NCI-H748 (cell line): Measurements from ENCODE around the gene NBAS.
"Not testable (repeated sequence)": the region's sequence is repeated elsewhere in the genome, so short reads cannot be mapped to it uniquely, and the experiment has no call there.

Experiments used
- DNase-seq: peaks from one replicate; lab custom pipeline; 2025; ENCODE audit not compliant: unreplicated experiment; lab: John Stamatoyannopoulos, UW

NBAS gene

GRCh38 chr2:15226661-15227060 lies 334.5 kb downstream of the NBAS start:
- no peak for DNase-seq

GRCh38 chr2:15225131-15225530 lies 336.0 kb downstream of the NBAS start:
- DNase-seq = no peak

GRCh38 chr2:15224641-15225040 lies 336.5 kb downstream of the NBAS start:
- no peak for DNase-seq

GRCh38 chr2:15223887-15224286 lies 337.2 kb downstream of the NBAS start:
- DNase-seq = no peak

GRCh38 chr2:15222856-15223255 lies 338.3 kb downstream of the NBAS start:
- no peak for DNase-seq

- no peak for DNase-seq
Measured at GRCh38 chr2:15220603-15221002, 340.5 kb downstream of the NBAS start.

- peak; percentile 56 for DNase-seq
Measured at GRCh38 chr2:15218423-15219086, 342.6 kb downstream of the NBAS start.

GRCh38 chr2:15212249-15212648 lies 348.9 kb downstream of the NBAS start:
- no peak for DNase-seq

GRCh38 chr2:15210542-15210941 lies 350.6 kb downstream of the NBAS start:
- DNase-seq = not testable (repeated sequence)

- DNase-seq = no peak
Measured at GRCh38 chr2:15206419-15206818, 354.7 kb downstream of the NBAS start.

GRCh38 chr2:15205562-15205961 lies 355.6 kb downstream of the NBAS start:
- no peak for DNase-seq

GRCh38 chr2:15201009-15201408 lies 360.1 kb downstream of the NBAS start:
- no peak for DNase-seq

GRCh38 chr2:15200581-15200980 lies 360.6 kb downstream of the NBAS start:
- DNase-seq = no peak

- no peak for DNase-seq
Measured at GRCh38 chr2:15198051-15198450, 363.1 kb downstream of the NBAS start.

GRCh38 chr2:15195813-15196212 lies 365.3 kb downstream of the NBAS start:
- DNase-seq = no peak

GRCh38 chr2:15191789-15192188 lies 369.3 kb downstream of the NBAS start:
- peak; percentile 51 for DNase-seq

- peak; percentile 22 for DNase-seq
Measured at GRCh38 chr2:15189216-15189615, 371.9 kb downstream of the NBAS start.

GRCh38 chr2:15187702-15188101 lies 373.4 kb downstream of the NBAS start:
- DNase-seq = no peak

- no peak for DNase-seq
Measured at GRCh38 chr2:15186118-15186517, 375.0 kb downstream of the NBAS start.

- DNase-seq = no peak
Measured at GRCh38 chr2:15184491-15184890, 376.6 kb downstream of the NBAS start.

GRCh38 chr2:15182275-15182674 lies 378.9 kb downstream of the NBAS start:
- DNase-seq = no peak

GRCh38 chr2:15181092-15181745 lies 379.9 kb downstream of the NBAS start:
- no peak for DNase-seq

GRCh38 chr2:15180379-15180778 lies 380.8 kb downstream of the NBAS start:
- no peak for DNase-seq
